22Rv1 (cell line): ENCODE measurements around the gene KRT17.
"Not testable (repeated sequence)": the region's sequence is repeated elsewhere in the genome, so short reads cannot be mapped to it uniquely, and the experiment has no call there.

Experiments used
- H3K27ac ChIP-seq: fragments of 450-650 bp; 2 replicates; pipeline ENCODE4 v1.5.1; 2017
- ZFX ChIP-seq: fragments of 450-650 bp; IDR thresholded peaks from 2 replicates; pipeline ENCODE4 v1.6.1; 2017; ENCODE audit warnings: antibody characterized with exemption, borderline replicate concordance
- TF ChIP-seq, protein P1 (sequence below): fragments of 450-650 bp; IDR thresholded peaks from 2 replicates; pipeline ENCODE4 v1.5.1; 2017; ENCODE audit warnings: mild to moderate bottlenecking

The KRT17 gene

DNA sequence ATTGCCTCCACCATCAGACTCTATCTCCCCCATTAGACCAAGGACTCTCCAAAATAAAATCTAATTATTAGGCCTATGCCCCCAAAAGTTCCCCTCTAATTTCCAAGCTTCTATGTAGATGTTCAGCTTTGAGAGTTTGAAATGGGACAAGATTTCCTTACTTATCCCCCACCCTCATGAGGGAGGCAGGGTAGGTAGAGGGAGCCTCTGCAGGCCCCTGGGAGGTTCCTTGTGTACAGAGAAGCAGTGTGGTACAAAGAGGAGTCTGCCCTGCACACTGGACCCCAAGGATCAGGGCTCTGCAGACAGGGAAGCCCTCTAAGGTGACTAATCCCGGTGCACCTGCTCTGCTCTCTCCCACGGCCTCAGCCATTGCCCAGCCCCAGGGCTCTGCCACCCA, 2.5 kb downstream of the KRT17 start:
- TF ChIP-seq ZFX = no peak
- TF ChIP-seq, protein P1, sequence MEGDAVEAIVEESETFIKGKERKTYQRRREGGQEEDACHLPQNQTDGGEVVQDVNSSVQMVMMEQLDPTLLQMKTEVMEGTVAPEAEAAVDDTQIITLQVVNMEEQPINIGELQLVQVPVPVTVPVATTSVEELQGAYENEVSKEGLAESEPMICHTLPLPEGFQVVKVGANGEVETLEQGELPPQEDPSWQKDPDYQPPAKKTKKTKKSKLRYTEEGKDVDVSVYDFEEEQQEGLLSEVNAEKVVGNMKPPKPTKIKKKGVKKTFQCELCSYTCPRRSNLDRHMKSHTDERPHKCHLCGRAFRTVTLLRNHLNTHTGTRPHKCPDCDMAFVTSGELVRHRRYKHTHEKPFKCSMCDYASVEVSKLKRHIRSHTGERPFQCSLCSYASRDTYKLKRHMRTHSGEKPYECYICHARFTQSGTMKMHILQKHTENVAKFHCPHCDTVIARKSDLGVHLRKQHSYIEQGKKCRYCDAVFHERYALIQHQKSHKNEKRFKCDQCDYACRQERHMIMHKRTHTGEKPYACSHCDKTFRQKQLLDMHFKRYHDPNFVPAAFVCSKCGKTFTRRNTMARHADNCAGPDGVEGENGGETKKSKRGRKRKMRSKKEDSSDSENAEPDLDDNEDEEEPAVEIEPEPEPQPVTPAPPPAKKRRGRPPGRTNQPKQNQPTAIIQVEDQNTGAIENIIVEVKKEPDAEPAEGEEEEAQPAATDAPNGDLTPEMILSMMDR = no peak
- no peak overlapping the region for H3K27ac ChIP-seq

DNA sequence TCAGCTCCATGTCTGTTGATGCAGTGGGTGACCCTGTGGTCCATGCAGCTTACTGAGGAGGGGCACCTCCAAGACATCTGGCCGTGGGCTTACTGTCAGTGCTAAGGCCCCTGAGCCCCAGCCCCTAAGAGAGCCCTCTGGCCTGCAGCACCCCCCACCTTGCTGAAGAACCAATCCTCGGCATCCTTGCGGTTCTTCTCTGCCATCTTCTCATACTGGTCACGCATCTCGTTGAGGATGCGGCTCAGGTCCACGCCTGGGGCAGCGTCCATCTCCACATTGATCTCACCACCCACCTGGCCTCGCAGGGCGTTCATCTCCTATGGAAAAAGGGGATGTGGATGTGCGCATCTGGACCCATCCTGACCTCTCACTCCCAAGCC, 2.9 kb downstream of the KRT17 start:
- not testable (repeated sequence) for H3K27ac ChIP-seq

DNA sequence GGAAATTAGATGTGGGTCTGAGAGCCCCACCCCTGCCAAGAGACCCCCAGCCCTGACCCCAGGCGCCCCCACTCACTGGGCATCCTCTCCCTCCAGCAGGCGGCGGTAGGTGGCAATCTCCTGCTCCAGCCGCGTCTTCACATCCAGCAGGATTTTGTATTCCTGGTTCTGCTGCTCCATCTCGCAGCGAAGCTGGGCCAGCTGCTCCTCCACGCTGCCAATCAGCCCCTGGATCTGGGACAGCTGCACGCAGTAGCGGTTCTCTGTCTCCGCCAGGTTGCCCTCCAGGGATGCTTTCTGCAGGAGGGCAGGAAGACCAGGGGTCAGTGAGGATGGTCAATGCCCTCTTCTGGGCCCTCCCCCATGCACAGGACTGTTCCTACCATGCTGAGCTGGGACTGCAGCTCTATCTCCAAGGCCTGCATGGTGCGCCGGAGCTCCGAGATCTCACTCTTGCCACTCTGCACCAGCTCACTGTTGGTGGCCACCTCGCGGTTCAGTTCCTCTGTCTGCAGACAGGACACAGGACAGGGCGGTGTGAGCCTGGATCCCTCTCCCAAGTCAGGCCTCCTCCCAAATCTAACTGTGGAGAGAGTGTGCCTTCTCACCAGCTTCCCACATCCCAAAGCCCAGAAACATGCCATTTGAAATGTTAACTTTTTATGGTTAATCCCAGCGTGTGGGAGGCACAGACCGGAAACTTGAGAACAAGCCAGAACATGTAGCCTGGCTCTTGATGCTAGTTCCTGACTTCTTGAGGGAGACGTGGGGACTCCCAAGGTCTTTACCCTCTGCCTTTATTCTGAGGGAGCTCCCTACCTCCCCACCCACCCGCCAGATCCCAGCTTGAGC, 3.6 kb downstream of the KRT17 start:
- TF ChIP-seq, protein P1 = no peak
- no peak for TF ChIP-seq ZFX
- no peak overlapping the region for H3K27ac ChIP-seq

DNA sequence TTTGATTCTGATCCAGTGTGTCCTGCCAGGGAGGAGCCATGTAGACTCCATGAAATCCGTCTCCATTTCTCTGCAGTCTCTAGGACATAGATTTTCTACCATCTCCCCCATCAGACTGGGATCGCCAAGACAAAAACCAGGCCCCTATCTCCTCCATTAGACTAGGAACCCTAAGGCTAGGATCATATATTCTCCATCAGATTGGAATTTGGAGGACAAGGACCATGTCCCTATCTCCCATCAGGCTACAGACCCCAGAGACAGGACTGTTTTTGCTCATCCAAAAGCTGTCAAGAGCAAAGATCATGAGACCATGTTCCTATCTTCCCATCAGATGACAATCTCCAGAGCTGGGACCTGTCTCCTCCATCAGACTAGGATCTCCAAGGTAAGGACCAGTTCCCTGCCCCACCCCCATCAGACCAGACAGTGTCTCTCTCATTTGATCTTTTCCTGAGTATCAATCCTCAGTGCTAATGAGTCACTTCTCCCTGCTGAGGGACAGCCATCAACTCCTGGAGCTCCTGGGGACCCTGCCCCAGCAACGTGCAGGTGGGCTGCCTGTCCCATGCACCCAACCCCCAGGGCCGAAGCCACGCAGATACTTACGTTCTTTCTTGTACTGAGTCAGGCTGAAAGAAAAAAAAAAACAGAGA, 4.3 kb downstream of the KRT17 start:
- not testable (repeated sequence) for H3K27ac ChIP-seq

DNA sequence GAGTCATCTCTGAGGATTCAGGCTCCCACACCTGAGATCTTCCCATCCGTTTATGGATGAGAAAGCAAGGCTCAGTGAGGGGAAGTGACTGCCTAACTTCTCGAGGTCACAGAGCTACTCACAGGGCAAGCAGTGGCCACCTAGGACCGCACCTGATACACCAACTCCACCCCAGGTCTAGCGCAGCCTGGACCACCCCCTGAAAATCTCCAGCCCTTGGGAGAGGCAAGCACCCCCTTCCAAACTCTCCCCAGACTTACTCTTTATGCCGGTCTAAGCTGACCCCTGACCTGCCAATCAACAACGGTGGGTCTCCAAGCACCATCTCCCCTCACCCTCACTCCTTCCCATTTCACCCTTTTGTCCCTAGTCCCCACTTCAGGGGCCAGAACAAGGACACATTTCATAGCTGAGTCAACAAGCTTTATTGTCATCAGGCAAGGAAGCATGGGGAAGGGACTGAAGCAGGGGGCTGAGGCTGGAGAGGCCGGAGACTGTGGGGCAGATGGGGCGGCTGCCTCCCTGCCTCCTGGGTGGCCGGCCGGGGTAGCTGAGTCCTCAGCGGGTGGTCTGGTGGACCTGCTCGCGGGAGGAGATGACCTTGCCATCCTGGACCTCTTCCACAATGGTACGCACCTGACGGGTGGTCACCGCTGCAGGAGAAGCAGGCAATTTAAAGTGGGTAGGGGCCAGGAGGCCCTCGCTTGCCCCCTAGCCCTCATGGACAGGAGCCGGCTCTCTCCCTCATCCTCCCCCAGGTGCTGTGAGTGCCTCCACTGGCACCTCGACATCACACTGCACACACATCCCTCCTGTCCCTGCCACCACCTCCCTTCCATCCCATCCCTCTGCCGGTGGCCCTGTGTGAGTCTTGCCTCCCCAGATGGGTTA, 5.1 kb downstream of the KRT17 start:
- H3K27ac ChIP-seq = no peak overlapping the region
- TF ChIP-seq, protein P1 = no peak
- TF ChIP-seq ZFX = no peak

DNA sequence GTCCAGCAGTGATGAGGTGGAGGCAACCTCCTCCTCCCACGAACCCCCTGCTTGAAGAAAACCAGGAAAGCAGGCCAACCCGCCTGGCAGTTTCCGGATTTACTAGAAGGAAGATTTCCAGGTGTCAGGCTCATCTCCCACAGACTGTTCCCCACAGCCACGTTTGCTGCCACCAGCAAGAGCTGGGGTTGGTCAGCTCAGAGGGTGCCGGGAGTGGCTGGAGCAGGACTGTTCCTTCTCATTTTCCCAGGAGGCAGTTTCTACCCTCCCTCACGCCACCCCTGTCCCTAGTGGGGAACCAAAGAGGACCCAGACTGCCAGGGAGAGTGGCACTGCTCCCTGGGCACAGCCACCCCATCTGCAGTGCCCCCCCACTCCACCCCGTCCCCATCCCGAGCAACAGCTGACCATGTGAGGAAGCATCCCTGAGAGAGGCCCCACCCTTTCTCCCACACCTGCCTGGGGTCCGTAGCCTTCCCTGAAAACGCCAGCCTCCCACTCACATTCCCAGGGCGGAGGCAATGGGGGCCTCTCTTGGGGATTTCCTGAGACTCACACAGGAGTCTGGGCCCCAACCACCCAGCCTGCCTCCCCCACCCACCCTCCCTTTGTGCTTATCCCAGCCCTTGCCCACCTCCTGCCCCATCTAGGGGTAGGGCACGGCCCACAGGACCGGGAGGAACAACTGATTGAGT, 5.9 kb downstream of the KRT17 start:
- H3K27ac ChIP-seq = no peak overlapping the region
- TF ChIP-seq, protein P1 = no peak
- TF ChIP-seq ZFX = no peak

DNA sequence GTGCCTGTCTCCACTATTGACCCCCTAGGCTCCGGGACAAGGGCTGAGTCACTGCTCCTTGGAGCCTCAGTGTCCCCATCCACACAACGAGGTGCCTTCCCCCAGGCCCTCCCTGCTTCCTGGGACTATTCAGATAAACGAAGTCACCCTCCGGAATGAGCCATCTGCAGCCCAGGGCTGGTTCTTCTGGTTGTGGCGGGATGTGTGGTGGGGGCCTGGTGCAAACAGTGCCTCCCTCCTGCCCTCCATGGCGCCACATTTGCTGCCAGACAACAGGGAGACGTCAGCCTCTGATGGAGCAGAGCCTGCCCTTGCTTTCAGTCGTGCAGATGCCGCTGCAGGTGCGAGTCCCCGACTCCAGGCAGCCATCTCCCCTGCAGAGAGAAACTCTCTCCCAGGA, 6.7 kb downstream of the KRT17 start:
- no peak overlapping the region for H3K27ac ChIP-seq
- TF ChIP-seq ZFX = no peak
- TF ChIP-seq, protein P1 = no peak
